Psoas muscle (tissue), 8 donors: ENCODE data around the gene RINL. TPM values are rescaled to one million over a fixed set of nuclear protein-coding genes. Genes with fewer than 3 reads are reported as not detected.

Experiments
- ATAC-seq, 4 donors: fragments of 200-7000 bp; cut with Tn5 transposase; one replicate each; pipeline ENCODE4 v1.9.1; 2020; ENCODE audit warnings: moderate library complexity in 3 of 4, mild to moderate bottlenecking in 2 of 4
- DNase-seq, 2 donors: peaks; one replicate each; pipeline ENCODE4 v3.0.0-alpha.2; 2020
- H3K27ac ChIP-seq: fragments of 200-600 bp; one replicate; pipeline ENCODE4 v1.8.0; 2022
- H3K27me3 ChIP-seq, 3 donors: fragments of 200-600 bp in 1 of 3; one replicate each; pipeline versions ENCODE4 v1.6.1 to v1.8.0; 2013 to 2022; ENCODE audit warnings: low read length in 2 of 3, mild to moderate bottlenecking in 2 of 3, moderate library complexity in 1 of 3; ENCODE audit not compliant: insufficient read depth in 3 of 3
- H3K36me3 ChIP-seq, 2 donors: fragments of 200-600 bp in 1 of 2; one replicate each; pipeline versions ENCODE4 v1.6.1 to v1.8.0; 2013 to 2022; ENCODE audit warnings: low read depth in 1 of 2, mild to moderate bottlenecking in 1 of 2, moderate library complexity in 1 of 2; ENCODE audit not compliant: insufficient read depth in 1 of 2
- H3K4me1 ChIP-seq: fragments of 200-600 bp; one replicate; pipeline ENCODE4 v1.8.0; 2022
- H3K4me3 ChIP-seq: fragments of 200-600 bp; one replicate; pipeline ENCODE4 v1.8.0; 2022; ENCODE audit warnings: mild to moderate bottlenecking
- H3K9me3 ChIP-seq: fragments of 200-600 bp; one replicate; pipeline ENCODE4 v1.8.0; 2022
- CTCF ChIP-seq: fragments of 200-600 bp; IDR thresholded peaks from one replicate; pipeline ENCODE4 v1.8.0; 2022; ENCODE audit warnings: antibody characterized with exemption
- WGBS, 3 donors: extraction: QIAGEN DNeasy Blood & Tissue Kit; methylation state at CpG; one replicate each; pipeline versions ENCODE4 v1.1.6 to v1.1.7; 2013; 5-methylcytosine and 5-hydroxymethylcytosine counted together
- intact Hi-C, 2 donors: fragments of 100-400 bp; cut with DNase I; formaldehyde crosslinking; loops; one replicate each; pipeline versions ENCODE4 v1.11.0 to v1.14.2; 2022
- polyA plus RNA-seq, 3 donors: library from polyadenylated mRNA; stranded (reverse); fragments of 200-250 nt; gene quantifications; one replicate each; pipeline ENCODE4 v1.2.3, GENCODE V29; 2013
- total RNA-seq, 4 donors: library from RNA; stranded (reverse); fragmentation: NEBNext Ultra II Directional in 2 of 4; extraction: Animal tissue kit (Norgen Biotek cat#: 25700) in 2 of 4; gene quantifications; one replicate each; pipeline versions ENCODE4 v1.2.1 to v1.2.4, GENCODE V29; 2021 to 2023
- donor health status: healthy with polysubstance abuse.
- donor health status: DM: no; HTN: no; CAD: no; lungs with moderate emphysema.
- donor health status: Bipolar disorder and iron deficiency.
- donor health status: healthy.
- donor health status: DM: yes; HTN: yes; CAD: no.
- donor health status: DM: no; HTN: no; CAD: no.
- donor health status: DM: no; HTN: no; CAD: no.
- donor health status: DM: yes; HTN: yes; CAD: no.

The RINL gene
- total and polyA plus RNA-seq, 7 donors: 1.5 to 4.8 (median 2.2) TPM

- H3K4me3 ChIP-seq: peak overlapping the region; percentile 92
- H3K4me1 ChIP-seq: peaks cover 40% of the 10 kb centered on the region
- TF ChIP-seq CTCF: peak; percentile 34
- peak overlapping the region; percentile 98 for H3K27ac ChIP-seq
- ATAC-seq: peak; percentile 79 to 83 (median 80)
- peaks cover 6 to 31% of the 10 kb centered on the region in 2 donors for H3K36me3 ChIP-seq
- peak in 1 of 2 donors; percentile 100 for DNase-seq
- no peaks in the 10 kb centered on the region for H3K9me3 ChIP-seq
- WGBS, 3 donors: 0% methylated on average over 26 of the region's 26 CpGs
- no peaks in the 10 kb centered on the region for H3K27me3 ChIP-seq
- intact Hi-C loops: loop anchor here in 1 of 2 donors (5.0 kb wide), 1 partner anchor 42 kb away; no protein-coding TSS in a partner anchor
Observed at GRCh38 chr19:38850436-38850975, 27.6 kb downstream of the RINL start.

- H3K27me3 ChIP-seq: no peaks in the 10 kb centered on the region
- peak within 1 kb of the TSS; percentile 98 for H3K4me3 ChIP-seq
- intact Hi-C loops: loop anchor here in 1 of 2 donors (5.0 kb wide), 1 partner anchor 42 kb away; no protein-coding TSS in a partner anchor
- TF ChIP-seq CTCF: peak; percentile 45
- no peaks in the 10 kb centered on the region for H3K9me3 ChIP-seq
- DNase-seq: peak; percentile 99 to 100
- peak; percentile 73 to 76 (median 75) for ATAC-seq
- H3K27ac ChIP-seq: peak within 1 kb of the TSS; percentile 100
- 0 to 1% (median 1%) methylated on average over 37 to 50 of the region's 50 CpGs for WGBS, 3 donors
- H3K4me1 ChIP-seq: peaks cover 44% of the 10 kb centered on the region
- peaks cover 6 to 37% of the 10 kb centered on the region in 2 donors for H3K36me3 ChIP-seq
Observed at GRCh38 chr19:38849860-38850435, 28.1 kb downstream of the RINL start, which contains the start of gene HNRNPL. TSS of gene HNRNPL (minus strand) at chr19:38849986. CDS start at chr19:38849966, 20 bp downstream.

GRCh38 chr19:38849147-38849859 is 28.8 kb downstream of the RINL start:
- ATAC-seq (peak; percentile 54 to 58 (median 57)), DNase-seq (peak; percentile 98 to 99)
- H3K9me3 ChIP-seq: no peaks in the 10 kb centered on the region
- peaks cover 49% of the 10 kb centered on the region for H3K4me1 ChIP-seq
- peak overlapping the region; percentile 100 for H3K27ac ChIP-seq
- H3K36me3 ChIP-seq: peaks cover 8 to 43% of the 10 kb centered on the region in 2 donors
- peak overlapping the region; percentile 98 for H3K4me3 ChIP-seq
- WGBS, 3 donors: 1% methylated on average over 36 to 76 of the region's 76 CpGs
- intact Hi-C loops: no loop called here
- no peaks in the 10 kb centered on the region for H3K27me3 ChIP-seq
- TF ChIP-seq CTCF: no peak

GRCh38 chr19:38848299-38849146 is 29.6 kb downstream of the RINL start:
- TF ChIP-seq CTCF: no peak
- ATAC-seq: no peak
- intact Hi-C loops: no loop called here
- no peaks in the 10 kb centered on the region for H3K27me3 ChIP-seq
- DNase-seq: no peak
- H3K27ac ChIP-seq: peak overlapping the region; percentile 100
- H3K36me3 ChIP-seq: peaks cover 15 to 51% of the 10 kb centered on the region in 2 donors
- H3K4me3 ChIP-seq: peak overlapping the region; percentile 98
- 10 to 14% (median 11%) methylated on average over 22 of the region's 22 CpGs for WGBS, 3 donors
- H3K9me3 ChIP-seq: no peaks in the 10 kb centered on the region
- peaks cover 57% of the 10 kb centered on the region for H3K4me1 ChIP-seq
